ENCODE data around the gene MAP4K1.
"Not testable (repeated sequence)": the region's sequence is repeated elsewhere in the genome, so short reads cannot be mapped to it uniquely, and the experiment has no call there.

The MAP4K1 gene

GRCh38 chr19:38650911-38651584, 33.3 kb upstream of the MAP4K1 start:
- no peak for DNase-seq

DNA sequence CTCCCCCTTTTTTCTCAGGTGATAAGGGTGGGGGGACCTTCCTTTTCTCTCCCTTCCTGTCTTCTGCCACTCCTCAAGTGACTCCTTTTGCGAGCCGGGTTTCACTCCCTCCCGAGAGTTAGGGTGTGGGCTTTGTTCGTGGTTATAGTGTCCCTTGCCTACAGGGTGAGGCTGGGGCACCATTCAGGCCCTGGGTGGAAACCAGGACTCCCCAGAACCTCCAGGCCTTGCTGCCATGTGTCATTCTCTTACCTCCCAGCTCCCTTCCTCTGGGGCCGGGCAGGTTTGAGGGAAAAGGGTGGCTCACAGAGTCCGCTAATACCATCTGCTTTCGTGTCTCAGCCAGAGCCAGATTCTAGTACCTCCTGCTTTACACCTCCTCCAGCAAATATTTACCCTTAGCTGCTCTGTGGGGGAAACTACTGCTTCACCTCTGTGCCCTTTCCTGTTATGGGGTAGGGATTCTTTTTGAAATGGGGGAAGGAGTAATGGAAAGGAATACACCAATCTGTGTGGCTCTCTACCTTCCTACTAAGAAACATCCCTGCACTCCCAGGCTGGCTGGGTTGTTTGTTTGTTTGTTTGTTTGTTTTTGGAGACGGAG, 32.5 kb upstream of the MAP4K1 start:
- peak; percentile 35 for DNase-seq

GRCh38 chr19:38649305-38650171, 31.8 kb upstream of the MAP4K1 start:
- peak; percentile 61 for DNase-seq

DNA sequence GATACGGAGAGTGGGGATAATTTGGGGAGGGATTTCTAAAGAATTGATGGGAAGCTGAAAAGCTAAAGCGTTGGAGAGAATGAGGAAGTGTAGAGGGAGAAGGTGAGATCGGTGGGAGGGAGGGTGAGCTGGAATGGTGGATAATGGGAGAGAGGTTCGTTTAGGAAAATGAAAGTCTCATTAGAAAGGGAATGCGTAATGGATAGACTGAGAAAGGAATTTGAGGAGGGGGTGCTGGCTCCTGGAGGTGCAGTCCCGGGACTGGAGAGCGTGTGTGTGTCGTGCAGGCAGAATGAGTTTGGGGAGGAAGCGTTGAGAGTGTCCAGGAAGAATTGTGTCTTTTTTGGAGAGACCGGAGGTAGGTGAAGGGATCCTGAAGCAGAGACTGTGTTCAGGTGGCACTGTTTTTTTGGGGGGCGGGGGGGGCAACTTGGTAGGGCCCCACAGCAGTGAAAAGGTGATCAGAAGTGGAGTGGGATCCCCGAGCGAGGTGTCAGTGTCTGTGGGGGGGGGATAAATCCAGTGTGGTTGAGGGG, 31.1 kb upstream of the MAP4K1 start:
- DNase-seq, result no peak

DNA sequence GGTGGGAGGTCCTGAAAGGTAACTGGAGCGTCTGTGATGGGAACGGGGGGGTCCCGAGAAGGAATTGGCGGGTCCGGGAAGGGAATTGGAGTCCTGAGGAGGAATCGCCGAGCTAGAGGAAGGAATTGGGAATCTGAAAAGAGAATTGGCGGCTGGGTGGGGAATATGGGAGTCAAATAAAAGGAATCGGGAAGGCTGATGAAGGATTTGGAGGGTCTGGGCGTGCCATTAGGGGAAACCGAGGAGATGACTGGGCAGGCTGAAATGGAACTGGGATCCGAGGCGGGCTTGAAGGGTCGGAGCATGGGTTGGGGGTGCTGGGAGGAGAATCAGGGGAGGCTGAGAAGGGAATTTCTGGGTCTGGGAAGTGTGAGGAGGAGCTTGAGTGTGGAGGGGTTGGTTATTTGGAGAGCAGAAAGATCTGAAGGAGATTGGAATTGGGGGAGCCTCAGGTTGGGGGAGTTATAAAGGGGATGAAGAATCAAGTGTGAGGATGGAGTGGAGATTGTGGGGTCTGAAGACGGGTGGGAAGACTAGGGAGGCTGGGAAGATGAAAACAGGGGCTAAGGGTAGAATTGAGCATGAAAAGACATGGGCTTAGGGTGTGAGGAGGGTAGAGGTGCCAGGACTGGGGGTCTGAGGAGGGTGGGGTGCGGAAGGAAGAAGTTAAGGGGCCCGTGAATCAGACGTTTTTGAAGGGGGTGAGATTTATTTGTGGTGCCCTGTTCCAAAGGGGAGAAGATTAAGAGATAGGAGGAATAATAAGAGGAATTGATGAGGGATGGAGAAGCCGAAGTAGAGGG, 30.4 kb upstream of the MAP4K1 start:
- DNase-seq, result no peak

DNA sequence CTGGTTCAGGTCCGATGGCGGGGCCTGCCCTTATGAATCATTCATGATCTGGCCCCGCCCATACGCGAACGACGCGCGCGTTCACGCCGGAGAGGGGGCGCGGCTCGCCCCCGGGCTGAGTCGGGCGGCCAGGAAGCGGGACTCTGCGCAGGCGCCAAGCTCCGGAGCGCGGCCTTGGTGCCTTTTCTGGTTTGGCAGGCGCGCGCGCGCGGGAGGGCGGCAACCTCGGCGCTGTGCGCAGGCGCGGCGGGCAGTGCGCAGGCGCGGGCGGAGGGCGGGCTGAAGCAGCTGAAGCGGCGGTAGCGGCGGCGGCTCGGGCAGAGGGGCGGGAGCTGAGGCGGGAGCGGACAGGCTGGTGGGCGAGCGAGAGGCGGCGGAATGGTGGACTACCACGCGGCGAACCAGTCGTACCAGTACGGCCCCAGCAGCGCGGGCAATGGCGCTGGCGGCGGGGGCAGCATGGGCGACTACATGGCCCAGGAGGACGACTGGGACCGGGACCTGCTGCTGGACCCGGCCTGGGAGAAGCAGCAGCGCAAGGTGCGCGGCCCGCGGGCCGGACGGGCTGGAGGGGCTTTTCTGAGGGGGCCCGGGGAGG, 29.7 kb upstream of the MAP4K1 start, which contains the start of gene ACTN4:
Gene ACTN4 (plus strand): TSS at position 282 of the 598 bp plus-strand sequence. CDS start 97 bp downstream, at position 379.
- DNase-seq, result peak; percentile 87

DNA sequence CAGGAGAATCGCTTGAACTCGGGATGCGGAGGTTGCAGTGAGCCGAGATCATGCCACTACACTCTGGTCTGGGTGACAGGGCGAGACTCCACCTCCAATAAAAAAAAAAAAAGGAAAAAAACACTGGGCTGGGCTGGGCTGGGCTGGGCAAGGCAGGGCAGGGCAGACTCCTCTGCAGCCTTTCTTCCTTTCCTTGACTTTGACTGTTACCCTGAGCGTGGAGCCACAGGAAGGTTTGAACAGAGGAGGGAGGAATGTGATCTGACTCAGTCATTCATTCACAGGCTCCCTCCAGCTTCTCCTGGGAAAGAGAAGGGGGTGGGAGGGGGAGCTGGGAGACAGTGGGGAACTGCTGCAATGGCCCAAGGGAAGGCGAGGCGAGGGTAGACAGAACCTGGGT, 27.0 kb upstream of the MAP4K1 start:
- no peak for DNase-seq

- DNase-seq, result no peak
These were observed 24.4 kb upstream of the MAP4K1 start for GRCh38 chr19:38642176-38642575.

- DNase-seq, result no peak
These were observed 22.6 kb upstream of the MAP4K1 start for GRCh38 chr19:38640368-38640767.

GRCh38 chr19:38639679-38640078, 21.9 kb upstream of the MAP4K1 start:
- no peak for DNase-seq

DNA sequence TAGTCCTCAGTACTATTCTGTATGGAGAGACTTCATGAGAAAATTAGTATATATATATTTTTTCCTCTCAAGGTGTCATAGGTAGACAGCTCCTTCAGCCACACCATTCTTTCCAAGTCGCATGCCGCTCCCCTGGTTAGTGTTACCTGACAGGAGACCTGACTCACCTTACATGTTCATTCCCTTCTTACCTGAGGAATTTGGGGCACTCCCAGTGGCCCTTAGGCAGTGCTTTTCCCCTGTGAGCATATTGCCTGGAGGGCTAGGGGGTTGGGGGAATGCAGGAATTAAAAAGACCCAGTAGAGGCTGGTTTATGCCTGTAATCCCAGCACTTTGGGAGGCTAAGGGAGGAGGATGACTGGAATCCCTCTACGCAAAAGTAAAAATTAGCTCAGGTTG, 20.7 kb upstream of the MAP4K1 start:
- DNase-seq, result no peak

DNA sequence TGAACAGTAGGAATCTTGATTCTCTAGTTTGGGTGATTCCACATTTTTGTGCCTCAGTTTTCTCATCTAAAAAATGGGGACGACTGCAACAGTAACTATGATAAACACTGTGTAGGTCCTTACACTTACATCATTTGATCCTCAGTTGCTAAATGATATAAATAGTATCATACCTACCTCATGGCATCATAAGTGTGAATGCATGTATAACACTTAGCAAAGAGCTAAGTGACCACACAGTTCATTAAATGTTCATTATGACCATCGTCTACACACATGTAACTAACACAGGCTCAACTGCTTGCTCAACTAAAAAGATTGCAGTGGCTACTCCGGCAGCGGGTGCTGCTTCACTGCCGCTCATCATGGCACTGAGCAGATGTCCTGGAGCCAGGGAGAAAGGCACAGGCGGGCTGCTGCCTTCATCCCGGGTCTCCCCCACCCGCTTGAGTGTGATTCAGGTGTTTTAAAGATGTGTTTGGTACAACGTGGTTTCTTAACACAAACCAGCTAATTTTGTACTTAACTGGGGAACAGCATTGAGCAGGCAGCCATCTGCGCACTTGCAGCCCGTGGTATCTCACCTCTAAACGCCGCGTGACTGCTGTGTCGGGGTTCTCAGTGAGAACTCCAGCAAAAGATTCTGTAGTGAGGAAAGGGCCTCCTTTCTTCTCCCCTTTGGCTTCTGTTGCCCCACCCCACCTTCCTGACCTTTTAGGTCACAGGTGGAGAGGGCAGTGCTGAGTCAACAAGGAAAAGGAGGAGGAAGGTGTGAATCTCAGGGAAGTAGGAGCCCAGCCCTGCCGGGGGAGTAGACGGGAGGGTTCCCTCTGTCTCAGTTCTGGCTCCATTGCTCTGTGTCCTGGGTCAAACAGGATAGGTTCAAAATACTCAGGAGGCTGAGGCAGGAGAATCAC, 18.0 kb upstream of the MAP4K1 start:
- DNase-seq, result no peak

GRCh38 chr19:38634757-38635482, 17.2 kb upstream of the MAP4K1 start:
- DNase-seq, result peak; percentile 16

- DNase-seq, result no peak
These were observed 14.9 kb upstream of the MAP4K1 start for GRCh38 chr19:38632476-38633213.

GRCh38 chr19:38631811-38632475, 14.2 kb upstream of the MAP4K1 start:
- DNase-seq, result not testable (repeated sequence)

DNA sequence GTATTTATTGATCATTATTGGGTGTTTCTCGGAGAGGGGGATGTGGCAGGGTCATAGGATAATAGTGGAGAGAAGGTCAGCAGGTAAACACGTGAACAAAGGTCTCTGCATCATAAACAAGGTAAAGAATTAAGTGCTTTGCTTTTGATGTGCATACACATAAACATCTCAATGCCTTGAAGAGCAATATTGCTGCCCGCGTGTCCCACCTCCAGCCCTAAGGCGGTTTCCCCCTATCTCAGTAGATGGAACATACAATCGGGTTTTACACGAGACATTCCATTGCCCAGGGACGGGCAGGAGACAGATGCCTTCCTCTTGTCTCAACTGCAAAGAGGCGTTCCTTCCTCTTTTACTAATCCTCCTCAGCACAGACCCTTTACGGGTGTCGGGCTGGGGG, 13.5 kb upstream of the MAP4K1 start:
- not testable (repeated sequence) for DNase-seq

GRCh38 chr19:38629568-38629967, 11.8 kb upstream of the MAP4K1 start:
- DNase-seq, result no peak

GRCh38 chr19:38626401-38626800, 8.6 kb upstream of the MAP4K1 start:
- no peak for DNase-seq

DNA sequence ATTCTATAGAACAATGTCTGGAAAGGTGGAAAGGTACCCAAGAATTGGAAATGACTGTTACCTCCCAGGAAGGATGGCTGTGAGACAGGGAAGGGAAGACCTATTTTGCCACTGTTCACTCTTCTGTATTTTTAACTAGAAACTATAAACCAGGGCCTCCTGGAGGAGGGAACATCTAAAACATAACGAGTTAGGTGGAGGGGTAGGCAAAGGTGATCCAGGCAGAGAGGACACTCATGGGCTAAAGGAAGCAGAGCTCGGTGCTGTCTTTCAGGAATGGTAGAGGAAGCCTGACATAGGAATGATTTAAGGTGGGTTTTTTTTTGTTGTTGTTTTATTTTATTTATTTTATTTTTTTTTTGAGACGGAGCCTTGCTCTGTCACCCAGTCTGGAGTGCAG, 7.1 kb upstream of the MAP4K1 start:
- no peak for DNase-seq
